Uterus (tissue), 4 donors: Measurements from ENCODE around the gene ILK. TPM values are rescaled to one million over a fixed set of nuclear protein-coding genes. Genes with fewer than 3 reads are reported as not detected.

Experiments
- total RNA-seq, 4 donors: library from RNA; depleted of rRNA in 3 of 4; stranded (reverse); fragments of >200 nt in 3 of 4; gene quantifications; one replicate each; pipeline versions ENCODE4 v1.1.0 to v1.2.4, GENCODE V29; 2014 to 2023
- donor health status: DM: yes; HTN: yes; CAD: no.

ILK gene
- total RNA-seq, 4 donors from 2014 or later: 205 to 336 (median 279) TPM

Other genes with a start within 250 kb of the ILK start
- 10 to 100 TPM in 3 of 4 donors, 1 to 10 TPM in 1; 5.9 to 36.4 (median 26.0) TPM for gene SMPD1, start 213.3 kb upstream of the ILK start, total RNA-seq
- 100 to 1,000 TPM in 1 of 4 donors, 10 to 100 TPM in 3; 16.2 to 110 (median 38.0) TPM for gene APBB1, start 184.7 kb upstream of the ILK start, total RNA-seq
- 10 to 100 TPM in 1 of 4 donors, 1 to 10 TPM in 1, under 1 TPM in 1, not detected in 1; 0.29 to 28.6 (median 1.1) TPM for gene HPX, start 162.8 kb upstream of the ILK start, total RNA-seq
- gene TRIM3, start 129.8 kb upstream of the ILK start, total RNA-seq: 10 to 100 TPM in 3 of 4 donors, 1 to 10 TPM in 1; 9.5 to 42.4 (median 29.6) TPM
- 10 to 100 TPM; 34.4 to 58.5 (median 51.8) TPM for gene ARFIP2, start 122.4 kb upstream of the ILK start, total RNA-seq
- gene TIMM10B, start 122.3 kb upstream of the ILK start, total RNA-seq: 10 to 100 TPM in 3 of 4 donors, 1 to 10 TPM in 1; 7.9 to 40.7 (median 28.4) TPM
- 10 to 100 TPM in 3 of 4 donors, 1 to 10 TPM in 1; 9.4 to 32.5 (median 22.5) TPM for gene DNHD1, start 106.5 kb upstream of the ILK start, total RNA-seq
- 10 to 100 TPM; 12.6 to 41.2 (median 26.9) TPM for gene RRP8, start 158 bp upstream of the ILK start, total RNA-seq
- gene TAF10, start 8.4 kb downstream of the ILK start, total RNA-seq: 100 to 1,000 TPM in 2 of 4 donors, 10 to 100 TPM in 2; 11.5 to 137 (median 67.1) TPM
- gene TPP1, start 15.6 kb downstream of the ILK start, total RNA-seq: 10 to 100 TPM; 27.1 to 74.9 (median 40.7) TPM
- 100 to 1,000 TPM in 1 of 4 donors, 10 to 100 TPM in 3; 26.8 to 125 (median 73.6) TPM for gene DCHS1, start 52.0 kb downstream of the ILK start, total RNA-seq
- gene MRPL17, start 79.6 kb downstream of the ILK start, total RNA-seq: 100 to 1,000 TPM in 1 of 4 donors, 10 to 100 TPM in 3; 30.6 to 452 (median 55.0) TPM
- under 1 TPM in 2 of 4 donors, not detected in 2; 0.09 to 0.14 TPM for gene OR2AG2, start 168.2 kb downstream of the ILK start, total RNA-seq
- not detected for gene OR2AG1, start 179.2 kb downstream of the ILK start, total RNA-seq
- gene OR6A2, start 195.9 kb downstream of the ILK start, total RNA-seq: 1 to 10 TPM in 1 of 4 donors, under 1 TPM in 1, not detected in 2; 0.40 to 1.0 TPM
- not detected for gene OR10A5, start 241.9 kb downstream of the ILK start, total RNA-seq